Activated naive CD4-positive, alpha-beta T cell treated with anti-CD3 and anti-CD28 coated beads, Interleukin-2, amount 50 U/mL, for 16 hours (primary cell): Measurements from ENCODE around the gene CGAS.
"Not testable (repeated sequence)": the region's sequence is repeated elsewhere in the genome, so short reads cannot be mapped to it uniquely, and the experiment has no call there.

Source experiments
- DNase-seq: peaks from one replicate; pipeline ENCODE4 v3.0.0-alpha.2; 2020

The CGAS gene

GRCh38 chr6:73452107-73452461 lies at the start of gene CGAS:
Gene CGAS (minus strand): TSS chr6:73452297. CDS start chr6:73452181, 116 bp downstream.
- DNase-seq: peak; percentile 75

GRCh38 chr6:73497915-73498314 lies 45.8 kb upstream of the CGAS start:
- no peak for DNase-seq

- no peak for DNase-seq
These were observed 39.3 kb upstream of the CGAS start for GRCh38 chr6:73491377-73491776.

- no peak for DNase-seq
These were observed 35.4 kb upstream of the CGAS start for GRCh38 chr6:73487473-73487872.

GRCh38 chr6:73484438-73484837 lies 32.3 kb upstream of the CGAS start:
- DNase-seq: no peak

- no peak for DNase-seq
These were observed 29.9 kb upstream of the CGAS start for GRCh38 chr6:73481969-73482368.

GRCh38 chr6:73477407-73477806 lies 25.3 kb upstream of the CGAS start:
- DNase-seq: no peak

GRCh38 chr6:73476723-73477122 lies 24.6 kb upstream of the CGAS start:
- DNase-seq: no peak

GRCh38 chr6:73471686-73472290 lies 19.7 kb upstream of the CGAS start:
- DNase-seq: no peak

GRCh38 chr6:73461537-73462350 lies 9.6 kb upstream of the CGAS start, which contains the start of gene MTO1:
Gene MTO1 (plus strand): TSS chr6:73461737. CDS start chr6:73461855, 118 bp downstream.
- DNase-seq: peak; percentile 84

GRCh38 chr6:73460056-73460455 lies 8.0 kb upstream of the CGAS start:
- DNase-seq: no peak

GRCh38 chr6:73459474-73459873 lies 7.4 kb upstream of the CGAS start:
- not testable (repeated sequence) for DNase-seq

GRCh38 chr6:73455865-73456629 lies 4.0 kb upstream of the CGAS start:
- DNase-seq: no peak

GRCh38 chr6:73451223-73452106 lies 632 bp downstream of the CGAS start:
- peak; percentile 51 for DNase-seq

- DNase-seq: no peak
These were observed 8.5 kb downstream of the CGAS start for GRCh38 chr6:73443555-73443954.

- no peak for DNase-seq
These were observed 16.9 kb downstream of the CGAS start for GRCh38 chr6:73435236-73435635.

- no peak for DNase-seq
These were observed 30.6 kb downstream of the CGAS start for GRCh38 chr6:73421534-73421933.

- DNase-seq: no peak
These were observed 33.9 kb downstream of the CGAS start for GRCh38 chr6:73418081-73418741.

GRCh38 chr6:73413102-73413501 lies 39.0 kb downstream of the CGAS start:
- DNase-seq: no peak

GRCh38 chr6:73409395-73409794 lies 42.7 kb downstream of the CGAS start:
- no peak for DNase-seq

- DNase-seq: no peak
These were observed 51.4 kb downstream of the CGAS start for GRCh38 chr6:73400656-73401055.

- DNase-seq: no peak
These were observed 56.2 kb downstream of the CGAS start for GRCh38 chr6:73395875-73396274.
